Measurements from ENCODE around the gene AFDN.

AFDN gene

GRCh38 chr6:168021581-168021980 is 194.9 kb downstream of the AFDN start:
- H3K36me3 ChIP-seq (ENCODE audit: insufficient read depth, low read length), result no peaks in the 10 kb centered on the region
- no peaks in the 10 kb centered on the region for H3K27me3 ChIP-seq (ENCODE audit: insufficient read depth, low read length)
- H3K4me3 ChIP-seq (ENCODE audit: low read length), result no peak overlapping the region
- H3K9ac ChIP-seq (ENCODE audit: low read depth, low read length), result no peak overlapping the region
- H3K4me1 ChIP-seq (ENCODE audit: insufficient read depth, low read length), result no peaks in the 10 kb centered on the region; the same call in 1 of the 2 replicates
- WGBS, result 94% methylated on average over 4 of the region's 5 CpGs
- H3K9me3 ChIP-seq (ENCODE audit: insufficient read depth, low read depth, low read length), result no peaks in the 10 kb centered on the region
- no peak overlapping the region for H3K27ac ChIP-seq (ENCODE audit: low read depth, low read length)
